Measurements from ENCODE around the gene CAPN9. TPM values are rescaled to one million over a fixed set of nuclear protein-coding genes. Genes with fewer than 3 reads are reported as not detected.

The CAPN9 gene
- polyA plus RNA-seq, 1 donor: 13.5 TPM

DNA sequence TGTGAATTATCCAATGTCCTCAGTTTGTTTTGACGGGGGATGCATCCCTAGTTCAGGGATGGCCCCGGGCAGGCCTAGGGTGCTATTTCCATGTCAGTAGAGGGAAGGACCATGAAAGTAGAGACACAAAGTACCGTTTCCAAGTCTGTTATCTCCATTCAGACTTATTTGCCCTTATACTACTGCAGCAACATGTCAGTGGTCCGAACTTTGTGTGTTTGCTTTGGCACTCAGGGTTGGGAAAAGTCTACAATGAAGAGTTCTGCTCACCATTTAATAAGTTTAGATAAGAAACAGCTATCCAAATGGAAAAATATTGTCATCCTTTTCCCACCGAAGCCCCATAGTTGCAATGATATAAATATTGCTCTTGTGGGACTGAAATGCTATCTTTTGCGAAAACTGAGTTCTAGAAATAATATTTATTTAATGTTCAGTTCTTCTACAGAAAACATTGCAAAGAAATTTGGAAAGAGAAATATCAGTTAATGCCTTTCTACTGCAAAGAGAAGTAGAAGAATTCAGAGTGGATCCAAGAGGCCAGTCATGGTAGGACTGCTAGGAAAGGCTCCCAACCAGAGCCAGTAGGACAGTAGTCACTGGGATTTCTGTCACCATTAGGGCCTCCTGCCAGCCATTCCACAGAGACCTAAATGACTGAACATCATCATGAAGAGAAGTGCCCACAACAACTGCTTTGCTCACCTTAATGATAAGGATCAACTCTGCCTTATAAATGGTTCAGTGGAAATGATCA, 21.8 kb upstream of the CAPN9 start:
- Histone ChIP-seq H3K4me1 (ENCODE audit: control insufficient read depth, insufficient read depth, low read length) (peaks cover 13% of the 10 kb centered on the region), H3K27me3 (ENCODE audit: control insufficient read depth, insufficient read depth, low read length) (no peaks in the 10 kb centered on the region), H3K9me3 (ENCODE audit: control insufficient read depth, low read depth, low read length) (peaks cover 3% of the 10 kb centered on the region), H3K36me3 (ENCODE audit: control insufficient read depth, insufficient read depth, low read length) (no peaks in the 10 kb centered on the region), H3K4me3 (ENCODE audit: low read length) (no peak overlapping the region), H3K27ac (ENCODE audit: low read length) (no peak overlapping the region)
- 83% methylated on average over 1 of the region's 6 CpGs for WGBS (ENCODE audit: insufficient coverage, low lambda C conversion rate)
- no peak for DNase-seq

DNA sequence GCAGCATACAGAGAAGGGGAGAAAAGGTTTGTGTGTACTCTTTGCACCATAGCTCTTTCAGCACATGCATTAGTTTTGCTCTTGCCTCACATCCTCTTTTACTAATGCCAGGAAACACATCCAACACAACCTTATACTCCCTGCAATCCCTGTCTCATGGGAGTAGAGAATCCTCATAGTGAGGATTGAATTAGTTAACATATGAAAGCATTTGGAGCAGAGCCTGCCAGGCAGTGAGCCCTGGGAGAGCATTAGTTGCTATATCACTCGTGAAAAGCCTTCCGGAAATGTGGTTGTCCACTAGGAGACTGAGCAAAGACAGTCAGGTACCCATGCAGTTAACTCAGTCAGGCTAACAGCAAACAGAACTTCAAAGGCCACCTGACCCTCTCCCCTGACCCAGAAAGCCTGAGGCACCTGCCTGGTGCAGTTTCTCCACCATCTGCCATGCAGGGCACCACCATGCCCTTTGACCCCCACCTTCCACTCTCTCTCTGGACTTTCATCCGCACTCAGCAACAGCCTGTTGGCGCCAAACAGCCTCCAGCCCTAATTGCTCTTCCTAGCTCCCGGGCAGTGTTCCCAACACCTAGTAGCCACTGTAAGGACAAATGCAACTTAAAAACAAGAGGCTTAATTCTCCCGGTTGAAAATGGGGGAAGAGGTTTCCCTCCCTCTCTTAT, 18.3 kb upstream of the CAPN9 start:
- no peaks in the 10 kb centered on the region for H3K36me3 ChIP-seq (ENCODE audit: control insufficient read depth, insufficient read depth, low read length)
- DNase-seq: peak; percentile 57 to 78
- no peaks in the 10 kb centered on the region for H3K27me3 ChIP-seq (ENCODE audit: control insufficient read depth, insufficient read depth, low read length)
- no peak overlapping the region for H3K4me3 ChIP-seq (ENCODE audit: low read length)
- H3K9me3 ChIP-seq (ENCODE audit: control insufficient read depth, low read depth, low read length): no peaks in the 10 kb centered on the region
- peaks cover 13% of the 10 kb centered on the region for H3K4me1 ChIP-seq (ENCODE audit: control insufficient read depth, insufficient read depth, low read length)
- 10% methylated on average over 2 of the region's 6 CpGs for WGBS (ENCODE audit: insufficient coverage, low lambda C conversion rate)
- peak overlapping the region; percentile 51 for H3K27ac ChIP-seq (ENCODE audit: low read length)

DNA sequence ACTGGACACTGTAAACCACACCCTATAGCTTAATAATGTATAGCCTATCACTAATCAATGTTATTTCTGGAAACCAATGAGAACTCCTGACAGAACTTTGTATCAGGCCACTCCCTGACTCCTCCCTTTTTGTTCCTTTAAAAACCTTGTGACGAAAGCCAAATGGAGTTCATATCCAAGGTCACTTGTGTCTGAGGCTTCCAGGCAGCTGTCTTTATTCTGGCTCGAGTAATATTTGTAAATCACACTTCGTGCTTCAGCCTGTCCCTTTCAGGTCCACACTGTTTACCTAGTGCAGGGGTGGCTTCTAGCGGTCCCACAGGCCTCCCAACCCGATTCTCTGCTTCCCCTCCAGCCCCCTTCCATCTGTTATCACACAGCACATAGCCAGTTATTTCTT, 16.2 kb upstream of the CAPN9 start:
- DNase-seq: peak in 1 of 2 donors; percentile 46
- WGBS (ENCODE audit: insufficient coverage, low lambda C conversion rate): 17% methylated on average over 1 of the region's 5 CpGs

DNA sequence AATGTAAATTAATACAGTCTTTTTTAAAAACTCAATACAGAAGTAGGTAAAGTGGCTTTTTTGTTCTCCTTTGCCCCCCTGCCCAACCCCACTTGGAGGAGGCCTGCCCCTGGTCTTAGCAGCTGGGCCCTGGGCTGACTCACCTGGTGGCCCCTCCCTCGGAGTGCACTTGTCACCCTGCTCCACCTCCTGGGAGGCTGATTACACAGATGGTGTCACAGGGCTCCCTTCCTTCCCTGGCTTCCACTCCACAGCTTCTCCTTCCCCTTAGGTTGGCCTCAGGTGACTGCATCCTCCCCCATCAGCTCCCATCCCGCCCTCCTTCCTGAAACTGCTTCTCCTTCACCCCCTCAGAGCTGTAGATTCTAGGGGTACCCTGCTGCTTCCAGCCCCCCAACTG, 11.7 kb upstream of the CAPN9 start:
- Histone ChIP-seq H3K4me1 (ENCODE audit: control insufficient read depth, insufficient read depth, low read length) (peaks cover 5% of the 10 kb centered on the region), H3K9me3 (ENCODE audit: control insufficient read depth, low read depth, low read length) (no peaks in the 10 kb centered on the region), H3K27me3 (ENCODE audit: control insufficient read depth, insufficient read depth, low read length) (no peaks in the 10 kb centered on the region), H3K27ac (ENCODE audit: low read length) (no peak overlapping the region), H3K36me3 (ENCODE audit: control insufficient read depth, insufficient read depth, low read length) (no peaks in the 10 kb centered on the region), H3K4me3 (ENCODE audit: low read length) (no peak overlapping the region)
- WGBS (ENCODE audit: insufficient coverage, low lambda C conversion rate): no CpG with 5 or more reads among the region's 2 CpGs
- peak; percentile 79 to 86 for DNase-seq

More for the DNA sequence above, 16.2 kb upstream of the CAPN9 start:
- no peak overlapping the region for H3K4me3 ChIP-seq (ENCODE audit: low read length)
- H3K27ac ChIP-seq (ENCODE audit: low read length): no peak overlapping the region
- H3K27me3 ChIP-seq (ENCODE audit: control insufficient read depth, insufficient read depth, low read length): no peaks in the 10 kb centered on the region
- H3K4me1 ChIP-seq (ENCODE audit: control insufficient read depth, insufficient read depth, low read length): peaks cover 18% of the 10 kb centered on the region
- no peaks in the 10 kb centered on the region for H3K36me3 ChIP-seq (ENCODE audit: control insufficient read depth, insufficient read depth, low read length)
- H3K9me3 ChIP-seq (ENCODE audit: control insufficient read depth, low read depth, low read length): no peaks in the 10 kb centered on the region

DNA sequence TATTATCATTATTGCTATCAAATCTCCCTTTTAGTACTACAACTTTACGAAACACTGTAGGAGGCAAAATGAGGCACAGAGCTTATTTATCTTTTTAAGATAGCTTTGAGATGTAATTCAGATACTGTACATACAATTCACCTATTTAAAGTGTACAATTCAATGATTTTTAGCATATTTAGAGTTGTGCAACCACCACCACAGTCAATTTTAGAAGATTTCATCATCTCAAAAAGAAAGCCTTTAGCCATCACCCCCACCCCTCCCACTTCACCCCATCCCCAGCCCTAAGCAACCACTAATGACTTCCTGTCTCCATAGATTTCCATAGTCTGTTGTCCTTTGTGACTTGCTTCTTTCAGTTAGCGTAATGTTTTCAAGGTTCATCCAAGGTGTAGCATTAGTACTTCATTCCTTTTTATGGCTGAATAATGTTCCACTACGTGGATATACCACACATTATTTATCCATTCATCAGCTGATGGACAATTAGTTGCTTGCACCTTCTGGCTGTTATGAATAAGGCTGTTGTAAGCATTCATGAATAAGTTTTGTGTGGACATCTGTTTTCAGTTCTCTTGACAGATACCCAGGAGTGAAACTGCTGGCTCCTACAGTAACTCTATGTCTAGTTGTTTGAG, 9.4 kb upstream of the CAPN9 start:
- Histone ChIP-seq H3K36me3 (ENCODE audit: control insufficient read depth, insufficient read depth, low read length) (no peaks in the 10 kb centered on the region), H3K27me3 (ENCODE audit: control insufficient read depth, insufficient read depth, low read length) (no peaks in the 10 kb centered on the region), H3K4me1 (ENCODE audit: control insufficient read depth, insufficient read depth, low read length) (peaks cover 8% of the 10 kb centered on the region), H3K27ac (ENCODE audit: low read length) (no peak overlapping the region), H3K9me3 (ENCODE audit: control insufficient read depth, low read depth, low read length) (no peaks in the 10 kb centered on the region), H3K4me3 (ENCODE audit: low read length) (no peak overlapping the region)
- WGBS (ENCODE audit: insufficient coverage, low lambda C conversion rate): 100% methylated on average over 1 of the region's 3 CpGs
- no peak for DNase-seq

DNA sequence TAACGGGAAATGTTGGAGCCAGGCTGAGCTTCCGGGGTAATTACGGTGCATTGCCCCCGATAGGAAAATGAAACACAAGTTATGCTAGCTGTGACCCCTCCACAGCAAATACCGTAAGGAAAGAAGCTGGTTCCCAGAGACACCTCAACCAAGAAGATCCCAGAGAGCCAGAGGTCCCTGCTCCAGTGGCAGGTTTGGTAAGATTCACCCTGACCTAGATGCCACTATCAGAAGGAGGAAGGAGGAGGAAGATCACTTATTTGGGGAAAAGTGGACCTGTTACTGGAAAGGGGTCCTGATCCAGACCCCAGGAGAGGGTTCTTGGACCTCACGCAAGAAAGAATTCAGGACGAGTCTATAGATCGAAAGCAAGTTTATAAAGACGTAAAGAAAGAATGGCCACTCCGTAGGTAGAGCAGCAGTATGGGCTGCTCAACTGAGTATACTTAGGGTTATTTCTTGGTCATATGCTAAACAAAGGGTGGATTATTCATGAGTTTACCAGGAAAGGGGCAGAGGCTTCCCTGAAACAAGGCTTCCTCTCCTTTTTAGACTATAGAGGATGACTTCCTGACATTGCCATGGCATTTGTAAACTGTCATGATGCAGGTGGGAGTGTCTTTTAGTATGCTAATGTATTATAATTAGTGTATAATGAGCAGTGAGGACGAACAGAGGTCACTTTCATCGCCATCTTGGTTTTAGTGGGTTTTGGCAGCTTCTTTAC, 7.5 kb upstream of the CAPN9 start:
- Histone ChIP-seq H3K27me3 (ENCODE audit: control insufficient read depth, insufficient read depth, low read length) (no peaks in the 10 kb centered on the region), H3K9me3 (ENCODE audit: control insufficient read depth, low read depth, low read length) (no peaks in the 10 kb centered on the region), H3K4me1 (ENCODE audit: control insufficient read depth, insufficient read depth, low read length) (peaks cover 8% of the 10 kb centered on the region), H3K4me3 (ENCODE audit: low read length) (no peak overlapping the region), H3K36me3 (ENCODE audit: control insufficient read depth, insufficient read depth, low read length) (no peaks in the 10 kb centered on the region), H3K27ac (ENCODE audit: low read length) (no peak overlapping the region)
- 96% methylated on average over 5 of the region's 12 CpGs for WGBS (ENCODE audit: insufficient coverage, low lambda C conversion rate)
- DNase-seq: no peak

DNA sequence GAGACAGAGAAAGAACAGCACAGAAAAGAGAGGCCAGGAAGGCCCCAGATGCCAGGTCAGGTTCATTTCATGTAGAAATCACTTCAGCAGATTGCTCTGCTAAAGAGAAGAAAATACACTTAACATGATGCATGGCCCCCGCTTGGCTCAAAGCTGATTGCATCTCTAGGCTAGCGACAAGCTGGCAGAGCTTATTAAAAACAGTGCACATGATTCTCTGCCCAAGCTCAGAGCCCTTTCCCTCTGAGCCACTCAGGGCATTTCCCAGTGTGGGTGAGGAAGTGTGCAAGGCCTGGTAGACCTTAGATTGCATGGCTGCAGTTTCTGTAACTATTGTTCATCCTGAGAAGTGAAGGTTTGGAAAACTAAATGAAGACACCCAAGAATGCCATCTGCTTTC, 3.3 kb upstream of the CAPN9 start:
- H3K9me3 ChIP-seq (ENCODE audit: control insufficient read depth, low read depth, low read length): no peaks in the 10 kb centered on the region
- H3K27ac ChIP-seq (ENCODE audit: low read length): no peak overlapping the region
- no peaks in the 10 kb centered on the region for H3K27me3 ChIP-seq (ENCODE audit: control insufficient read depth, insufficient read depth, low read length)
- no peak for DNase-seq
- no CpG with 5 or more reads among the region's 2 CpGs for WGBS (ENCODE audit: insufficient coverage, low lambda C conversion rate)
- H3K4me1 ChIP-seq (ENCODE audit: control insufficient read depth, insufficient read depth, low read length): peaks cover 20% of the 10 kb centered on the region
- H3K36me3 ChIP-seq (ENCODE audit: control insufficient read depth, insufficient read depth, low read length): no peaks in the 10 kb centered on the region
- H3K4me3 ChIP-seq (ENCODE audit: low read length): no peak overlapping the region

DNA sequence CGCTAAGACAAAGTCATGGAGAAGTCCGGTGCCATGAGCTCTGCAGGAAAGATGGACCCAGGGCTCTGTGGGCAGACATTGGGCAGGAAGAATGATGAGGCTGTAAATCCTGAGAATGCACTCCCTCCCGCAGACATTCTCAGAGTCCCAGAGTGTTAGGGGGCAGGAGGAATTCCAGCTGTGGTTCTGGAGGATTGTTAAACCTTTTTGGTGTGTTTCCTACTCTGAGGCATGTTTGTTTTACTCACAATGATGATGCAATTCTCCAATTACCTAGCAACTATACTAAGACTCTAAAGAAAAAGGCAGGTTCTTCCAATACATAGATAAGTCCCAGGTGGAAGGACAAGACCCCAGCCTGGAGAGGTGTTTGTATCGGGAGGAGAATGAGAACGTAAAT, 2.8 kb upstream of the CAPN9 start:
- DNase-seq: no peak
- Histone ChIP-seq H3K9me3 (ENCODE audit: control insufficient read depth, low read depth, low read length) (no peaks in the 10 kb centered on the region), H3K4me3 (ENCODE audit: low read length) (no peak overlapping the region), H3K27ac (ENCODE audit: low read length) (no peak overlapping the region), H3K36me3 (ENCODE audit: control insufficient read depth, insufficient read depth, low read length) (no peaks in the 10 kb centered on the region), H3K27me3 (ENCODE audit: control insufficient read depth, insufficient read depth, low read length) (no peaks in the 10 kb centered on the region), H3K4me1 (ENCODE audit: control insufficient read depth, insufficient read depth, low read length) (peaks cover 20% of the 10 kb centered on the region)
- WGBS (ENCODE audit: insufficient coverage, low lambda C conversion rate): no CpG with 5 or more reads among the region's 5 CpGs

DNA sequence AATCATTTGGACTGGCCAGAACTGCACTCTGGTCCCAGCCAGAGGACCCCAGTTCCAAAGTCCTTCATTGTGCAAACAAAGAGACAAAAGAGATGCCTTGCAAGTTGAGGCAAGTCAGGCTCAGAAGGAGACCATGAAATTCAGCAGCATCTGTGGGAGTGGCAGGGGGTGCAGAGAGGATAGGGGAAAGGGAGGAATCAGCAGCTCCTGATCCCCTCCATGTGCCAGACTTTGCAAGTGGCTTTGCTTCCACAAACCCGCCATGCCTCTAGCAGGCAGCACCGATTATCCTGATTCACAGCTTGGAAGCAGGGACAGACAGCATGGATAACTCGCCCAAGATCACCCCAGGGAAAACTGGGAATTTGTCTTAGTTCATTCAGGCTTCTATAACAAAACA, 2.1 kb upstream of the CAPN9 start:
- WGBS (ENCODE audit: insufficient coverage, low lambda C conversion rate): no CpG with 5 or more reads among the region's 3 CpGs
- H3K9me3 ChIP-seq (ENCODE audit: control insufficient read depth, low read depth, low read length): no peaks in the 10 kb centered on the region
- H3K27ac ChIP-seq (ENCODE audit: low read length): no peak overlapping the region

DNA sequence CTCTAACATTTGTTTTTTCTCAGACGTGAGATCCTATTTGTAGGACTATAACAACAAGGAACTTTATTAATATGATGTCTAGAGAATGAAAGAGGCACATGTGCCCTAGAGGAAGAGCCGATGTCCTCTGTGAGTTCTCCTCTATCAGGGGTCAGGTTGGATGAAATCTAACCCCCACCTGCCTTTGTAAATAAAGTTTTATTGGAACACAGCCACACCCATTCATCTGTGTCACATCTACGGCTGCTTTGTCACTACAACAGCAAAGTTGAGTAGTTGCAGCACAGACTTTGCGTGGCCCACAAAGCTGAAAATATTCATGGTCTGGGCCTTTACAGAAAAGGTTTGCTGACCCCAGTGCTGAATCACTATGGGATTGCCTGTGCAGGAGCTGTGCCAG, 571 bp upstream of the CAPN9 start:
- DNase-seq: no peak
- Histone ChIP-seq H3K4me3 (ENCODE audit: low read length) (no peak overlapping the region), H3K36me3 (ENCODE audit: control insufficient read depth, insufficient read depth, low read length) (no peaks in the 10 kb centered on the region), H3K27ac (ENCODE audit: low read length) (no peak overlapping the region), H3K9me3 (ENCODE audit: control insufficient read depth, low read depth, low read length) (no peaks in the 10 kb centered on the region), H3K4me1 (ENCODE audit: control insufficient read depth, insufficient read depth, low read length) (peaks cover 26% of the 10 kb centered on the region), H3K27me3 (ENCODE audit: control insufficient read depth, insufficient read depth, low read length) (no peaks in the 10 kb centered on the region)
- no CpG with 5 or more reads among the region's 4 CpGs for WGBS (ENCODE audit: insufficient coverage, low lambda C conversion rate)

More for the DNA sequence above, 2.1 kb upstream of the CAPN9 start:
- Histone ChIP-seq H3K27me3 (ENCODE audit: control insufficient read depth, insufficient read depth, low read length) (no peaks in the 10 kb centered on the region), H3K4me3 (ENCODE audit: low read length) (no peak overlapping the region), H3K4me1 (ENCODE audit: control insufficient read depth, insufficient read depth, low read length) (peaks cover 20% of the 10 kb centered on the region), H3K36me3 (ENCODE audit: control insufficient read depth, insufficient read depth, low read length) (no peaks in the 10 kb centered on the region)
- DNase-seq: no peak

Data from large intestine (tissue), 3 donors.